Measurements from ENCODE around the gene SLC25A25.

DNA sequence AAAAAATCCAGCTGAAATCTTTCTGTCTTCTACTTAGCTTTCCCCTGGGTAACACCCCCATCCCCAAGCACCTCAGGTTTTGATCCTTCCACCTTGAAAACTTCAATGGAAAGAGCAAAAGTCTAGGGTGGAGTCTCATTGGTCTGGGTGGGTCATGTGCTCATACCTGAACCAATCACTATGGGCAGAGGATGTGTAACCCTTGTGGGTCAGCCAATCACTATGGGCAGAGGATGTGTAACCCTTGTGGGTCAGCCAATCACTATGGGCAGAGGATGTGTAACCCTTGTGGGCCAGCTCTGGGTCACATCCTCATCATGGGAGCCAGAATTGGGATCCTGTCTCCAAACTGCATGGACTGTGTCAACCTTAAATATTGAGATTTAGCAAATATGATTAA is 19.4 kb upstream of the SLC25A25 start:
- TF ChIP-seq TAF1 (IDR thresholded peaks at IDR 0.05; ENCODE audit: borderline replicate concordance, low read depth, low read length): no peak
- TF ChIP-seq SREBF2 (IDR thresholded peaks at IDR 0.05; ENCODE audit: low read length): no peak
- no peak for TF ChIP-seq EZH2 (IDR thresholded peaks at IDR 0.05; ENCODE audit: borderline replicate concordance, control insufficient read depth, low read depth, low read length)
- TF ChIP-seq FOS (IDR thresholded peaks at IDR 0.05; ENCODE audit: borderline replicate concordance, extremely low read depth, insufficient read length): peak; percentile 9
- TF ChIP-seq, protein P1, sequence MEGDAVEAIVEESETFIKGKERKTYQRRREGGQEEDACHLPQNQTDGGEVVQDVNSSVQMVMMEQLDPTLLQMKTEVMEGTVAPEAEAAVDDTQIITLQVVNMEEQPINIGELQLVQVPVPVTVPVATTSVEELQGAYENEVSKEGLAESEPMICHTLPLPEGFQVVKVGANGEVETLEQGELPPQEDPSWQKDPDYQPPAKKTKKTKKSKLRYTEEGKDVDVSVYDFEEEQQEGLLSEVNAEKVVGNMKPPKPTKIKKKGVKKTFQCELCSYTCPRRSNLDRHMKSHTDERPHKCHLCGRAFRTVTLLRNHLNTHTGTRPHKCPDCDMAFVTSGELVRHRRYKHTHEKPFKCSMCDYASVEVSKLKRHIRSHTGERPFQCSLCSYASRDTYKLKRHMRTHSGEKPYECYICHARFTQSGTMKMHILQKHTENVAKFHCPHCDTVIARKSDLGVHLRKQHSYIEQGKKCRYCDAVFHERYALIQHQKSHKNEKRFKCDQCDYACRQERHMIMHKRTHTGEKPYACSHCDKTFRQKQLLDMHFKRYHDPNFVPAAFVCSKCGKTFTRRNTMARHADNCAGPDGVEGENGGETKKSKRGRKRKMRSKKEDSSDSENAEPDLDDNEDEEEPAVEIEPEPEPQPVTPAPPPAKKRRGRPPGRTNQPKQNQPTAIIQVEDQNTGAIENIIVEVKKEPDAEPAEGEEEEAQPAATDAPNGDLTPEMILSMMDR (IDR thresholded peaks at IDR 0.05 in 2 of 3, conservative IDR thresholded peaks at IDR 0.05 in 1 of 3; ENCODE audit: control insufficient read depth in 2 of 3, extremely low read depth in 1 of 3, insufficient read depth in 1 of 3, low read depth in 3 of 3, low read length in 3 of 3): no peak
- no peak for TF ChIP-seq TCF12 (IDR thresholded peaks at IDR 0.05; ENCODE audit: low read depth, low read length)
- no peak for TF ChIP-seq SMAD1 (IDR thresholded peaks at IDR 0.05; ENCODE audit: low read depth, partially characterized antibody)
- TF ChIP-seq STAT1 (conservative IDR thresholded peaks at IDR 0.05): no peak

All from GM12878 (cell line).